ENCODE results near the gene TMEM40.

Gene TMEM40

GRCh38 chr3:12722226-12722625 lies 36.8 kb downstream of the TMEM40 start:
- no peak overlapping the region for H2AFZ ChIP-seq (ENCODE audit: low read depth, low read length)

GRCh38 chr3:12719984-12720898 lies 38.8 kb downstream of the TMEM40 start:
- DNase-seq = peak; percentile 73
- Histone ChIP-seq H3K27ac (ENCODE audit: low read length) (no peak overlapping the region), H4K20me1 (ENCODE audit: insufficient read depth, low read length) (no peaks in the 10 kb centered on the region), H3K27me3 (ENCODE audit: insufficient read depth, low read length, poor library complexity) (no peaks in the 10 kb centered on the region), H3K9ac (ENCODE audit: low read depth, low read length) (no peak overlapping the region), H3K79me2 (ENCODE audit: insufficient read depth, low read length) (no peaks in the 10 kb centered on the region), H3K4me1 (ENCODE audit: insufficient read depth, low read length) (peaks cover 3% of the 10 kb centered on the region; the same call in 1 of the 2 replicates), H3K4me2 (ENCODE audit: insufficient read depth, low read length) (no peak overlapping the region), H3K36me3 (ENCODE audit: insufficient read depth, low read length) (no peaks in the 10 kb centered on the region), H2AFZ (ENCODE audit: low read depth, low read length) (no peak overlapping the region), H3K4me3 (ENCODE audit: low read depth in 1 of 2, low read length in 2 of 2) (no peak overlapping the region), H3K9me3 (ENCODE audit: insufficient read depth, low read length, severe bottlenecking) (no peaks in the 10 kb centered on the region)
- peak; percentile 95 for ATAC-seq (ENCODE audit: insufficient read depth, low read depth)
- TF ChIP-seq EZH2 (IDR thresholded peaks at IDR 0.05; ENCODE audit: borderline replicate concordance, low read depth, low read length, severe bottlenecking) = no peak
- TF ChIP-seq CTCF (IDR thresholded peaks at IDR 0.05; ENCODE audit: borderline replicate concordance, extremely low read depth, low read length, poor library complexity, severe bottlenecking) = peak; percentile 97

More at GRCh38 chr3:12722226-12722625, 36.8 kb downstream of the TMEM40 start:
- Histone ChIP-seq H3K27me3 (ENCODE audit: insufficient read depth, low read length, poor library complexity) (no peaks in the 10 kb centered on the region), H3K79me2 (ENCODE audit: insufficient read depth, low read length) (no peaks in the 10 kb centered on the region), H3K36me3 (ENCODE audit: insufficient read depth, low read length) (no peaks in the 10 kb centered on the region), H3K4me2 (ENCODE audit: insufficient read depth, low read length) (no peak overlapping the region), H3K27ac (ENCODE audit: low read length) (no peak overlapping the region), H3K4me3 (ENCODE audit: low read depth in 1 of 2, low read length in 2 of 2) (no peak overlapping the region), H4K20me1 (ENCODE audit: insufficient read depth, low read length) (no peaks in the 10 kb centered on the region), H3K9ac (ENCODE audit: low read depth, low read length) (no peak overlapping the region), H3K4me1 (ENCODE audit: insufficient read depth, low read length) (peaks cover 3% of the 10 kb centered on the region; the same call in 1 of the 2 replicates), H3K9me3 (ENCODE audit: insufficient read depth, low read length, severe bottlenecking) (no peaks in the 10 kb centered on the region)
- DNase-seq (no peak), ATAC-seq (ENCODE audit: insufficient read depth, low read depth) (no peak)
- TF ChIP-seq CTCF (IDR thresholded peaks at IDR 0.05; ENCODE audit: borderline replicate concordance, extremely low read depth, low read length, poor library complexity, severe bottlenecking) = no peak
- TF ChIP-seq EZH2 (IDR thresholded peaks at IDR 0.05; ENCODE audit: borderline replicate concordance, low read depth, low read length, severe bottlenecking) = no peak

GRCh38 chr3:12719541-12719940 lies 39.5 kb downstream of the TMEM40 start:
- H3K9me3 ChIP-seq (ENCODE audit: insufficient read depth, low read length, severe bottlenecking) = no peaks in the 10 kb centered on the region
- H3K27ac ChIP-seq (ENCODE audit: low read length) = no peak overlapping the region
- no peak overlapping the region for H3K4me2 ChIP-seq (ENCODE audit: insufficient read depth, low read length)
- ATAC-seq (ENCODE audit: insufficient read depth, low read depth) (no peak), DNase-seq (no peak)
- H3K27me3 ChIP-seq (ENCODE audit: insufficient read depth, low read length, poor library complexity) = no peaks in the 10 kb centered on the region
- peaks cover 3% of the 10 kb centered on the region; the same call in 1 of the 2 replicates for H3K4me1 ChIP-seq (ENCODE audit: insufficient read depth, low read length)
- H3K79me2 ChIP-seq (ENCODE audit: insufficient read depth, low read length) = no peaks in the 10 kb centered on the region
- peak overlapping the region; percentile 53; the same call in 1 of the 2 replicates for H2AFZ ChIP-seq (ENCODE audit: low read depth, low read length)
- no peak overlapping the region for H3K9ac ChIP-seq (ENCODE audit: low read depth, low read length)
- H3K4me3 ChIP-seq (ENCODE audit: low read depth in 1 of 2, low read length in 2 of 2) = no peak overlapping the region
- TF ChIP-seq EZH2 (IDR thresholded peaks at IDR 0.05; ENCODE audit: borderline replicate concordance, low read depth, low read length, severe bottlenecking) (no peak), CTCF (IDR thresholded peaks at IDR 0.05; ENCODE audit: borderline replicate concordance, extremely low read depth, low read length, poor library complexity, severe bottlenecking) (no peak)
- H3K36me3 ChIP-seq (ENCODE audit: insufficient read depth, low read length) = no peaks in the 10 kb centered on the region
- H4K20me1 ChIP-seq (ENCODE audit: insufficient read depth, low read length) = no peaks in the 10 kb centered on the region
